OCI-LY3 (cell line): ENCODE data around the gene KAZN.

Experiments
- EZH2phosphoT487 ChIP-seq: fragments of 200-600 bp; shearing (Covaris generic); IDR thresholded peaks from 2 replicates; pipeline ENCODE4 v1.6.1; 2018; ENCODE audit warnings: antibody characterized with exemption, mixed run types, low read depth
- TF ChIP-seq, protein P1 (sequence below): fragments of 200-600, 300-600 bp; sonication (generic); IDR thresholded peaks from 2 replicates; pipeline ENCODE4 v1.5.1; 2014; ENCODE audit warnings: antibody characterized with exemption, low read length, low read depth

DNA sequence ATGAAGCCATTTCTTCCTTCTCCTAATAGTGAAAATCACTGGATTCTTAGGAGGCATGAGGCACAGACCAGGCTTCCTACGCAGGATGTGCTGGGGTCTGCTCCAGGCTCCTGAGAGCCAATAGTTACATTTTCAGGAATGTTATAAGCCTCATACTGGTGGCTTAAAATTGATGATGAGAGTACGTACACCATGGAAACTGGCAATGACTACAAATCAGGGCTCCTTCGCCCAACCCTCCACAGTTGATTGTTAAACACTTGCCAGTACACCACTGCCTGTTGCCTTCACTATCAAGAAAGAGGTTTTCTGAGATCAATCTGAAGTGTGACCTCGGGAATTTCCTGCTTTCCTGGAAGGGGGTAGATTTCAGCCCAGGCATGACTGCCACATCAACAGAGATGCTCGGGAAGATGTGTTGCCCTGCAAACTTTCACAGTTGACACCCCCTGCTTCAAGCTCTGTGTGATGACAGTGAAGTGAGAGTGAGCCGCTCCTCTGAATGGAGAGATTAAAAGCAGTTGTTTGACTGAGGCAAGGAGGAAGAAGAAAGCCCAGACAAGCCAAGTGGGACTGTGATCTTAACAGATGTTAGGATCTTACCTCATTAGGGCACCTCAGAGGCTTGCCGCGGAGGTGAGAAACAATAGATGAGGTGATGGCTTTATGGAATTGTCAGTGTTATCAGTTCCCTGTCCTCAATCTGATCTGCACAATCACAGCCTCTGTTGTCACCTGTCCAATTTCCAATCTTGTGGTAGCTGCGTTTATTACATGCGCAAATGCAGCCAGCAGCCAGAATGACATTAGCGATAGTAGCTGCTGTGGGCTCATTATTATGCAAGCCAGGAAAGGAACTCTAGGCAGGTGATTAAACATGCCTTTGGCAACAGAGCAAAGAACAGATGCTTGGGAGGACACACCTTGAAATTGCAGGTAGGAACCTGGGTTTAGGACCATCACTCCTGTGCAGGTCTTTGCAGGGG is 277.3 kb downstream of the KAZN start:
- TF ChIP-seq, protein P1, sequence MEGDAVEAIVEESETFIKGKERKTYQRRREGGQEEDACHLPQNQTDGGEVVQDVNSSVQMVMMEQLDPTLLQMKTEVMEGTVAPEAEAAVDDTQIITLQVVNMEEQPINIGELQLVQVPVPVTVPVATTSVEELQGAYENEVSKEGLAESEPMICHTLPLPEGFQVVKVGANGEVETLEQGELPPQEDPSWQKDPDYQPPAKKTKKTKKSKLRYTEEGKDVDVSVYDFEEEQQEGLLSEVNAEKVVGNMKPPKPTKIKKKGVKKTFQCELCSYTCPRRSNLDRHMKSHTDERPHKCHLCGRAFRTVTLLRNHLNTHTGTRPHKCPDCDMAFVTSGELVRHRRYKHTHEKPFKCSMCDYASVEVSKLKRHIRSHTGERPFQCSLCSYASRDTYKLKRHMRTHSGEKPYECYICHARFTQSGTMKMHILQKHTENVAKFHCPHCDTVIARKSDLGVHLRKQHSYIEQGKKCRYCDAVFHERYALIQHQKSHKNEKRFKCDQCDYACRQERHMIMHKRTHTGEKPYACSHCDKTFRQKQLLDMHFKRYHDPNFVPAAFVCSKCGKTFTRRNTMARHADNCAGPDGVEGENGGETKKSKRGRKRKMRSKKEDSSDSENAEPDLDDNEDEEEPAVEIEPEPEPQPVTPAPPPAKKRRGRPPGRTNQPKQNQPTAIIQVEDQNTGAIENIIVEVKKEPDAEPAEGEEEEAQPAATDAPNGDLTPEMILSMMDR = no peak
- TF ChIP-seq EZH2phosphoT487 = no peak
